Upper lobe of left lung (tissue), 4 donors: Measurements from ENCODE around the gene PRKAB1.

Experiments
- CTCF ChIP-seq, 6 experiments: fragments of 450-650 bp in 4 of 6; fragments of 200-600 bp in 2 of 6; sonication (generic) in 2 of 6; IDR thresholded peaks; one replicate each; pipeline ENCODE4 v1.5.1; 2016 to 2019; ENCODE audit warnings: antibody characterized with exemption in 6 of 6
- POLR2A ChIP-seq, 4 donors: fragments of 450-650 bp; IDR thresholded peaks; one replicate each; pipeline ENCODE4 v1.5.1; 2016 to 2017; ENCODE audit warnings: antibody characterized with exemption in 4 of 4, mild to moderate bottlenecking in 2 of 4

- TF ChIP-seq CTCF (IDR thresholded peaks at IDR 0.05): no peak
- TF ChIP-seq POLR2A (IDR thresholded peaks at IDR 0.05): no peak
These were observed 43.0 kb upstream of the PRKAB1 start for GRCh38 chr12:119624966-119625365.
